Activated CD8-positive, alpha-beta T cell treated with anti-CD3 and anti-CD28 coated beads, Interleukin-2, amount 10 ng/mL, durations not matched to agents 7 days and 5 days (primary cell): ENCODE results near the gene ARL4A. TPM values are rescaled to one million over a fixed set of nuclear protein-coding genes. Genes with fewer than 3 reads are reported as not detected.
"Not testable (repeated sequence)": the region's sequence is repeated elsewhere in the genome, so short reads cannot be mapped to it uniquely, and the experiment has no call there.

Experiments used
- ATAC-seq: fragments of 150-1000 bp; cut with Tn5 transposase; one replicate; pipeline ENCODE4 v1.10.0; 2021; ENCODE audit warnings: moderate library complexity
- CTCF ChIA-PET: fragments of 350-600 bp; sonication (Branson Sonifier 250); formaldehyde crosslinking; loops from one replicate; lab custom pipeline; 2021; ENCODE audit warnings: antibody characterized with exemption; lab: Charles Lee
- POLR2A ChIA-PET: fragments of 350-600 bp; sonication (Branson Sonifier 250); formaldehyde crosslinking; loops from one replicate; lab custom pipeline; 2021; ENCODE audit warnings: antibody characterized with exemption; lab: Charles Lee
- DNase-seq: peaks from one replicate; pipeline ENCODE4 v3.0.0-alpha.2; 2020
- H3K27ac Mint-ChIP-seq: one replicate; pipeline ENCODE4 v1.8.0; 2021; ENCODE audit warnings: mild to moderate bottlenecking, mixed read lengths
- H3K27me3 Mint-ChIP-seq: one replicate; pipeline ENCODE4 v1.8.0; 2021; ENCODE audit warnings: low read depth, mixed read lengths
- H3K36me3 Mint-ChIP-seq: one replicate; pipeline ENCODE4 v1.8.0; 2021; ENCODE audit warnings: low read depth, mixed read lengths
- H3K4me1 Mint-ChIP-seq: one replicate; pipeline ENCODE4 v1.8.0; 2021; ENCODE audit warnings: low read depth, mixed read lengths
- H3K4me3 Mint-ChIP-seq: one replicate; pipeline ENCODE4 v1.8.0; 2021; ENCODE audit warnings: mild to moderate bottlenecking, mixed read lengths
- H3K9me3 Mint-ChIP-seq: one replicate; pipeline ENCODE4 v1.8.0; 2022; ENCODE audit warnings: mixed read lengths; ENCODE audit not compliant: insufficient read depth
- total RNA-seq, 2 experiments: library from RNA; stranded (reverse); gene quantifications; one replicate each; pipeline ENCODE4 v1.2.3, GENCODE V29; 2021

ARL4A gene
- total RNA-seq, 2 experiments from 2014 or later: 15.8 to 16.2 TPM

GRCh38 chr7:12689451-12689850, 2.0 kb downstream of the ARL4A start:
- Mint-ChIP-seq H3K36me3 (peaks cover 10% of the 10 kb centered on the region), H3K9me3 (no peaks in the 10 kb centered on the region), H3K27me3 (no peaks in the 10 kb centered on the region), H3K4me1 (peaks cover 48% of the 10 kb centered on the region), H3K27ac (no peak overlapping the region), H3K4me3 (no peak overlapping the region)
- ATAC-seq: no peak
- DNase-seq: no peak
- CTCF ChIA-PET: interaction anchor here (0.9 to 1.4 kb wide), 3 partner anchors 26 to 46 kb away, joined by 3 to 4 read pairs (median 3); no protein-coding TSS in a partner anchor
- POLR2A ChIA-PET: no interaction called here

- H3K4me1 Mint-ChIP-seq: peaks cover 48% of the 10 kb centered on the region
- ChIA-PET CTCF (interaction anchor here (1.4 kb wide), 2 partner anchors 25 to 45 kb away, joined by 3 read pairs; no protein-coding TSS in a partner anchor), POLR2A (interaction anchor here (0.6 kb wide), 1 partner anchor 9 kb away, joined by 4 read pairs; no protein-coding TSS in a partner anchor)
- peaks cover 10% of the 10 kb centered on the region for H3K36me3 Mint-ChIP-seq
- DNase-seq (no peak), ATAC-seq (no peak)
- H3K4me3 Mint-ChIP-seq: no peak overlapping the region
- no peaks in the 10 kb centered on the region for H3K9me3 Mint-ChIP-seq
- H3K27ac Mint-ChIP-seq: no peak overlapping the region
- no peaks in the 10 kb centered on the region for H3K27me3 Mint-ChIP-seq
Measured at GRCh38 chr7:12690041-12690878, 2.8 kb downstream of the ARL4A start.

- DNase-seq, POLR2A ChIA-PET, H3K27me3 Mint-ChIP-seq, ATAC-seq, H3K27ac Mint-ChIP-seq, H3K36me3 Mint-ChIP-seq, H3K4me3 Mint-ChIP-seq, H3K9me3 Mint-ChIP-seq: not testable (repeated sequence)
- CTCF ChIA-PET: interaction anchor here (1.0 kb wide), 1 partner anchor 24 kb away, joined by 3 read pairs; no protein-coding TSS in a partner anchor
- peaks cover 37% of the 10 kb centered on the region for H3K4me1 Mint-ChIP-seq
Measured at GRCh38 chr7:12691388-12691787, 4.0 kb downstream of the ARL4A start.

GRCh38 chr7:12692035-12692434, 4.6 kb downstream of the ARL4A start:
- CTCF ChIA-PET: interaction anchor here (1.0 kb wide), 1 partner anchor 23 kb away, joined by 3 read pairs; no protein-coding TSS in a partner anchor
- H3K4me1 Mint-ChIP-seq: peaks cover 36% of the 10 kb centered on the region
- POLR2A ChIA-PET: no interaction called here

GRCh38 chr7:12692479-12693259, 5.2 kb downstream of the ARL4A start:
- peaks cover 31% of the 10 kb centered on the region for H3K4me1 Mint-ChIP-seq
- ATAC-seq (peak; percentile 36), DNase-seq (no peak)
- no peak overlapping the region for H3K4me3 Mint-ChIP-seq
- H3K36me3 Mint-ChIP-seq: peaks cover 10% of the 10 kb centered on the region
- CTCF ChIA-PET: interaction anchor here (1.0 kb wide), 1 partner anchor 23 kb away, joined by 3 read pairs; no protein-coding TSS in a partner anchor
- no peaks in the 10 kb centered on the region for H3K27me3 Mint-ChIP-seq
- no peak overlapping the region for H3K27ac Mint-ChIP-seq
- H3K9me3 Mint-ChIP-seq: no peaks in the 10 kb centered on the region
- POLR2A ChIA-PET: no interaction called here

More at GRCh38 chr7:12692035-12692434, 4.6 kb downstream of the ARL4A start:
- H3K27me3 Mint-ChIP-seq: no peaks in the 10 kb centered on the region
- no peak for ATAC-seq
- peaks cover 10% of the 10 kb centered on the region for H3K36me3 Mint-ChIP-seq
- no peaks in the 10 kb centered on the region for H3K9me3 Mint-ChIP-seq
- no peak for DNase-seq
- H3K27ac Mint-ChIP-seq: no peak overlapping the region
- no peak overlapping the region for H3K4me3 Mint-ChIP-seq

- ChIA-PET CTCF (interaction anchor here (2.0 kb wide), 1 partner anchor 8 kb away, joined by 18 read pairs; the partner anchor contains the start of gene ARL4A), POLR2A (no interaction called here)
- Mint-ChIP-seq H3K27me3 (no peaks in the 10 kb centered on the region), H3K4me3 (no peak overlapping the region), H3K36me3 (peaks cover 2% of the 10 kb centered on the region), H3K9me3 (no peaks in the 10 kb centered on the region), H3K4me1 (peaks cover 12% of the 10 kb centered on the region), H3K27ac (no peak overlapping the region)
- ATAC-seq: no peak
- DNase-seq: no peak
Measured at GRCh38 chr7:12694817-12695216, 7.4 kb downstream of the ARL4A start.

- CTCF ChIA-PET: interaction anchor here (0.7 to 2.0 kb wide), 2 partner anchors 9 to 10 kb away, joined by 4 to 18 read pairs; partner anchors contain the start of gene ARL4A
- ATAC-seq (no peak), DNase-seq (no peak)
- Mint-ChIP-seq H3K36me3 (peaks cover 2% of the 10 kb centered on the region), H3K4me1 (peaks cover 11% of the 10 kb centered on the region), H3K27ac (no peak overlapping the region), H3K4me3 (no peak overlapping the region), H3K27me3 (no peaks in the 10 kb centered on the region), H3K9me3 (peaks cover 4% of the 10 kb centered on the region)
- POLR2A ChIA-PET: interaction anchor here (1.0 kb wide), 1 partner anchor 10 kb away, joined by 3 read pairs; no protein-coding TSS in a partner anchor
Measured at GRCh38 chr7:12695965-12696364, 8.5 kb downstream of the ARL4A start.

GRCh38 chr7:12699299-12699698, 11.9 kb downstream of the ARL4A start:
- DNase-seq (no peak), ATAC-seq (no peak)
- H3K27ac Mint-ChIP-seq: no peak overlapping the region
- ChIA-PET CTCF (no interaction called here), POLR2A (interaction anchor here (0.5 kb wide), 1 partner anchor 9 kb away, joined by 4 read pairs; no protein-coding TSS in a partner anchor)
- H3K36me3 Mint-ChIP-seq: no peaks in the 10 kb centered on the region
- no peak overlapping the region for H3K4me3 Mint-ChIP-seq
- no peaks in the 10 kb centered on the region for H3K4me1 Mint-ChIP-seq
- H3K9me3 Mint-ChIP-seq: peaks cover 10% of the 10 kb centered on the region
- no peaks in the 10 kb centered on the region for H3K27me3 Mint-ChIP-seq

GRCh38 chr7:12701433-12701832, 14.0 kb downstream of the ARL4A start:
- POLR2A ChIA-PET: no interaction called here
- Mint-ChIP-seq H3K27me3 (no peaks in the 10 kb centered on the region), H3K27ac (no peak overlapping the region), H3K9me3 (peaks cover 10% of the 10 kb centered on the region), H3K36me3 (no peaks in the 10 kb centered on the region), H3K4me1 (no peaks in the 10 kb centered on the region), H3K4me3 (no peak overlapping the region)
- CTCF ChIA-PET: interaction anchor here (0.9 to 1.2 kb wide), 2 partner anchors 13 to 14 kb away, joined by 3 to 4 read pairs; partner anchors contain the start of gene ARL4A
- DNase-seq (no peak), ATAC-seq (no peak)

- Mint-ChIP-seq H3K27me3 (no peaks in the 10 kb centered on the region), H3K27ac (no peak overlapping the region), H3K36me3 (no peaks in the 10 kb centered on the region), H3K4me1 (no peaks in the 10 kb centered on the region), H3K4me3 (no peak overlapping the region), H3K9me3 (peaks cover 10% of the 10 kb centered on the region)
- ATAC-seq: no peak
- POLR2A ChIA-PET: no interaction called here
- no peak for DNase-seq
- CTCF ChIA-PET: no interaction called here
Measured at GRCh38 chr7:12703881-12704280, 16.4 kb downstream of the ARL4A start.

- ATAC-seq (no peak), DNase-seq (no peak)
- ChIA-PET POLR2A (no interaction called here), CTCF (interaction anchor here (1.1 to 1.6 kb wide), 2 partner anchors 10 to 19 kb away, joined by 4 to 5 read pairs; no protein-coding TSS in a partner anchor)
- Mint-ChIP-seq H3K27me3 (no peaks in the 10 kb centered on the region), H3K4me3 (no peak overlapping the region), H3K9me3 (peaks cover 6% of the 10 kb centered on the region), H3K4me1 (no peaks in the 10 kb centered on the region), H3K36me3 (no peaks in the 10 kb centered on the region), H3K27ac (no peak overlapping the region)
Measured at GRCh38 chr7:12705878-12706277, 18.4 kb downstream of the ARL4A start.
